GM06990 (cell line): Measurements from ENCODE around the gene MLN.

ENCODE experiments used
- DNase-seq: peaks from one replicate; pipeline ENCODE4 v3.0.0-alpha.2; 2011; ENCODE audit not compliant: insufficient read length; ENCODE audit errors: extremely low read depth
- H3K27me3 ChIP-seq: replicated peaks from 2 replicates; pipeline ENCODE4 v1.6.0; 2011; ENCODE audit warnings: low read length; ENCODE audit not compliant: control insufficient read depth, insufficient read depth
- H3K36me3 ChIP-seq: 2 replicates; pipeline ENCODE4 v1.5.1; 2011; ENCODE audit warnings: low read length; ENCODE audit not compliant: control insufficient read depth, insufficient read depth
- H3K4me3 ChIP-seq: replicated peaks from 2 replicates; pipeline ENCODE4 v1.5.1; 2011; ENCODE audit warnings: low read depth, mild to moderate bottlenecking, control low read depth, low read length
- CTCF ChIP-seq: IDR thresholded peaks from 2 replicates; pipeline ENCODE4 v1.5.1; 2011; ENCODE audit warnings: low read length, control low read depth, mild to moderate bottlenecking, inconsistent platforms; ENCODE audit not compliant: insufficient read depth, poor library complexity, severe bottlenecking

The MLN gene

GRCh38 chr6:33784787-33785186, 19.0 kb downstream of the MLN start:
- H3K27me3 ChIP-seq = no peaks in the 10 kb centered on the region
- H3K36me3 ChIP-seq = peaks cover 26% of the 10 kb centered on the region
- no peak for DNase-seq
- no peak overlapping the region for H3K4me3 ChIP-seq
- TF ChIP-seq CTCF = no peak

- TF ChIP-seq CTCF = no peak
- DNase-seq = no peak
Measured at GRCh38 chr6:33783781-33784520, 19.9 kb downstream of the MLN start.

GRCh38 chr6:33782561-33782960, 21.2 kb downstream of the MLN start:
- H3K4me3 ChIP-seq = no peak overlapping the region
- H3K27me3 ChIP-seq = no peaks in the 10 kb centered on the region
- peaks cover 37% of the 10 kb centered on the region for H3K36me3 ChIP-seq
- TF ChIP-seq CTCF = no peak
- DNase-seq = no peak

More at GRCh38 chr6:33783781-33784520, 19.9 kb downstream of the MLN start:
- Histone ChIP-seq H3K36me3 (peaks cover 28% of the 10 kb centered on the region), H3K27me3 (no peaks in the 10 kb centered on the region), H3K4me3 (no peak overlapping the region)

GRCh38 chr6:33781131-33781975, 22.4 kb downstream of the MLN start:
- H3K4me3 ChIP-seq = no peak overlapping the region
- peaks cover 48% of the 10 kb centered on the region for H3K36me3 ChIP-seq
- no peak for TF ChIP-seq CTCF
- no peak for DNase-seq
- H3K27me3 ChIP-seq = no peaks in the 10 kb centered on the region

- Histone ChIP-seq H3K4me3 (no peak overlapping the region), H3K36me3 (peaks cover 51% of the 10 kb centered on the region), H3K27me3 (no peaks in the 10 kb centered on the region)
- TF ChIP-seq CTCF = no peak
- DNase-seq = no peak
Measured at GRCh38 chr6:33779895-33780294, 23.9 kb downstream of the MLN start.
